GM12801 (cell line): ENCODE measurements around the gene TBC1D22A.

ENCODE experiments used
- CTCF ChIP-seq: IDR thresholded peaks from one replicate; pipeline ENCODE4 v1.5.1; 2011; ENCODE audit warnings: control low read depth; ENCODE audit not compliant: insufficient read length; ENCODE audit errors: extremely low read depth

TBC1D22A gene

GRCh38 chr22:47012589-47013370, 250.3 kb downstream of the TBC1D22A start:
- TF ChIP-seq CTCF = no peak

GRCh38 chr22:47013861-47014635, 251.6 kb downstream of the TBC1D22A start:
- no peak for TF ChIP-seq CTCF

GRCh38 chr22:47014636-47015345, 252.3 kb downstream of the TBC1D22A start:
- no peak for TF ChIP-seq CTCF

GRCh38 chr22:47015589-47016178, 253.2 kb downstream of the TBC1D22A start:
- TF ChIP-seq CTCF = no peak

GRCh38 chr22:47016631-47017030, 254.2 kb downstream of the TBC1D22A start:
- TF ChIP-seq CTCF = no peak

- no peak for TF ChIP-seq CTCF
Observed at GRCh38 chr22:47017245-47017644, 254.8 kb downstream of the TBC1D22A start.
